HG03060 (cell line): ENCODE data around the gene TM9SF3.
"Not testable (repeated sequence)": the region's sequence is repeated elsewhere in the genome, so short reads cannot be mapped to it uniquely, and the experiment has no call there.

Experiments
- ATAC-seq: cut with Tn5 transposase; IDR thresholded peaks from one replicate; pipeline ENCODE4 v1.9.1; 2021; ENCODE audit warnings: low read depth, moderate number of reproducible peaks; ENCODE audit not compliant: unreplicated experiment

The TM9SF3 gene

GRCh38 chr10:96606216-96606615 is 19.4 kb upstream of the TM9SF3 start:
- no peak for ATAC-seq

- ATAC-seq: no peak
These were observed 13.5 kb upstream of the TM9SF3 start for GRCh38 chr10:96600337-96600736.

GRCh38 chr10:96598846-96599245 is 12.0 kb upstream of the TM9SF3 start:
- no peak for ATAC-seq

- no peak for ATAC-seq
These were observed 9.9 kb upstream of the TM9SF3 start for GRCh38 chr10:96596422-96597407.

- ATAC-seq: no peak
These were observed 8.9 kb upstream of the TM9SF3 start for GRCh38 chr10:96595741-96596140.

GRCh38 chr10:96591946-96592345 is 5.1 kb upstream of the TM9SF3 start:
- no peak for ATAC-seq

- no peak for ATAC-seq
These were observed 2.0 kb upstream of the TM9SF3 start for GRCh38 chr10:96588616-96589419.

- ATAC-seq: no peak
These were observed 1.3 kb upstream of the TM9SF3 start for GRCh38 chr10:96588060-96588554.

GRCh38 chr10:96587264-96588059 is 650 bp upstream of the TM9SF3 start:
- no peak for ATAC-seq

- no peak for ATAC-seq
These were observed 935 bp downstream of the TM9SF3 start for GRCh38 chr10:96585736-96586418.

GRCh38 chr10:96584474-96584873 is 2.3 kb downstream of the TM9SF3 start:
- ATAC-seq: no peak

GRCh38 chr10:96584035-96584434 is 2.8 kb downstream of the TM9SF3 start:
- ATAC-seq: no peak

- ATAC-seq: no peak
These were observed 7.7 kb downstream of the TM9SF3 start for GRCh38 chr10:96579133-96579532.

GRCh38 chr10:96578633-96579032 is 8.2 kb downstream of the TM9SF3 start:
- ATAC-seq: no peak

- ATAC-seq: no peak
These were observed 8.8 kb downstream of the TM9SF3 start for GRCh38 chr10:96578022-96578421.

- no peak for ATAC-seq
These were observed 9.7 kb downstream of the TM9SF3 start for GRCh38 chr10:96577069-96577468.

GRCh38 chr10:96576277-96576980 is 10.4 kb downstream of the TM9SF3 start:
- ATAC-seq: no peak

GRCh38 chr10:96574564-96574963 is 12.2 kb downstream of the TM9SF3 start:
- ATAC-seq: not testable (repeated sequence)

- no peak for ATAC-seq
These were observed 13.8 kb downstream of the TM9SF3 start for GRCh38 chr10:96573036-96573435.
